Measurements from ENCODE around the gene SHTN1. TPM values are rescaled to one million over a fixed set of nuclear protein-coding genes. Genes with fewer than 3 reads are reported as not detected.

SHTN1 gene
- total RNA-seq, 5 donors from 2014 or later (not counting 1 experiment from before 2014, with no cell fraction given): 0.35 to 0.80 (median 0.44) TPM

DNA sequence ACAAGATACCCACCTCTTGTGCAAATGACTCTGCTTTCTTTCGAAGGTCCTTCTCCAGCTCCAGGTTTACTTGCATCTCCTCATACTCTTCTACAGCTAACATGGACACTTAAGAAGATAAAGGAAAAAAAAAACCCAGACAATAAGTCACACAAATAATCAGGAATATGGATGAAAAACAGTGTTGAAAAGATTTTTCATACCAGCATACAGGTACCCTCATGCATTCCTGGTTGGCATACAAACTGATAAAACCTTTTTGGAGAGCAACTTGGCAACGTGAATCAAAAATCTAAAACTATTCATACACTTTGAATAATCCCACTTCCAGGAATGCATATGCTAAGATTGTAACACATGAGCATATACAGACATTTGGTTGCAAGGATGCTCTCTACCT lies 60.1 kb downstream of the SHTN1 start:
- POLR2A ChIA-PET: no interaction called here
- no peaks in the 10 kb centered on the region for H3K9me3 ChIP-seq
- H3K4me3 ChIP-seq (ENCODE audit: control insufficient read depth in 1 of 2, extremely low read depth in 1 of 2, low read length in 1 of 2): no peak overlapping the region
- WGBS (ENCODE audit: insufficient coverage): no CpG with 5 or more reads among the region's 2 CpGs
- no peak for DNase-seq
- CTCF ChIA-PET: no interaction called here
- no peak overlapping the region for H3K27ac ChIP-seq (ENCODE audit: low read length)
- Mint-ChIP-seq H3K9me3 (no peaks in the 10 kb centered on the region), H3K27ac (no peak overlapping the region), H3K36me3 (no peaks in the 10 kb centered on the region), H3K4me3 (no peak overlapping the region), H3K4me1 (no peaks in the 10 kb centered on the region), H3K27me3 (peaks cover 2 to 8% of the 10 kb centered on the region in 2 donors)
- no peaks in the 10 kb centered on the region for H3K27me3 ChIP-seq (replicated peaks in 1 of 2; ENCODE audit: control insufficient read depth in 2 of 2, extremely low read depth in 1 of 2, insufficient read depth in 2 of 2, low read length in 1 of 2)
- H3K4me1 ChIP-seq (ENCODE audit: control insufficient read depth in 1 of 2, extremely low read depth in 1 of 2, insufficient read depth in 2 of 2, low read length in 2 of 2): no peaks in the 10 kb centered on the region
- H3K36me3 ChIP-seq (ENCODE audit: control insufficient read depth in 2 of 2, extremely low read depth in 1 of 2, insufficient read depth in 1 of 2, low read length in 1 of 2): no peaks in the 10 kb centered on the region
- ATAC-seq (replicated peaks in 1 of 4): no peak

DNA sequence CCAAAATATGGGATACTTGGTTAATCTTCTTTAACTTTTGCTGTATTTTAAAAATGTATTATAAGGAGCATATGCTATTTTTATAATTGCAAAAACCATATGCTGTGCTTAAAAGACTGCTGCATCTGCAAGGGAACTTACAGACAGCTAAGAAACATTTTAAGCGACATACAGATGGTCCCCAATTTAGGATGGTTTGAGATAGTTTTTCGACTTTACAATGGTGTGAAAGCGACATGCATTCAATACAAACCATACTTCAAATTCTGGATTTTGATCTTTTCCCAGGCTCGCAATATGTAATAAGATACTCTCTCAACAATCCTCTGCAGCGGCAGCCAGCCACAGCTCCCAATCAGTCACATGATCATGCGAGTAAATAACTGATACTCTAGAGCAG lies 73.2 kb downstream of the SHTN1 start:
- DNase-seq: no peak
- ATAC-seq (replicated peaks in 1 of 4): no peak
- H3K36me3 Mint-ChIP-seq: no peaks in the 10 kb centered on the region
- WGBS (ENCODE audit: insufficient coverage): 89% methylated on average over 3 of the region's 6 CpGs
- H3K4me3 Mint-ChIP-seq: no peak overlapping the region
- H3K4me3 ChIP-seq (ENCODE audit: control insufficient read depth in 1 of 2, extremely low read depth in 1 of 2, low read length in 1 of 2): no peak overlapping the region
- H3K4me1 Mint-ChIP-seq: no peaks in the 10 kb centered on the region
- POLR2A ChIA-PET: no interaction called here
- peaks cover 0 to 3% of the 10 kb centered on the region in 2 donors for H3K27me3 Mint-ChIP-seq
- no peaks in the 10 kb centered on the region for H3K36me3 ChIP-seq (ENCODE audit: control insufficient read depth in 2 of 2, extremely low read depth in 1 of 2, insufficient read depth in 1 of 2, low read length in 1 of 2)
- no peaks in the 10 kb centered on the region for H3K9me3 ChIP-seq
- peaks cover 3 to 9% (median 5%) of the 10 kb centered on the region in 3 donors for H3K9me3 Mint-ChIP-seq
- H3K27ac Mint-ChIP-seq: no peak overlapping the region
- CTCF ChIA-PET: interaction anchor here in 1 of 2 donors (0.6 kb wide), 1 partner anchor 1904 kb away, joined by 3 read pairs; no protein-coding TSS in a partner anchor
- no peak overlapping the region for H3K27ac ChIP-seq (ENCODE audit: low read length)
- no peaks in the 10 kb centered on the region for H3K4me1 ChIP-seq (ENCODE audit: control insufficient read depth in 1 of 2, extremely low read depth in 1 of 2, insufficient read depth in 2 of 2, low read length in 2 of 2)
- no peaks in the 10 kb centered on the region for H3K27me3 ChIP-seq (replicated peaks in 1 of 2; ENCODE audit: control insufficient read depth in 2 of 2, extremely low read depth in 1 of 2, insufficient read depth in 2 of 2, low read length in 1 of 2)

DNA sequence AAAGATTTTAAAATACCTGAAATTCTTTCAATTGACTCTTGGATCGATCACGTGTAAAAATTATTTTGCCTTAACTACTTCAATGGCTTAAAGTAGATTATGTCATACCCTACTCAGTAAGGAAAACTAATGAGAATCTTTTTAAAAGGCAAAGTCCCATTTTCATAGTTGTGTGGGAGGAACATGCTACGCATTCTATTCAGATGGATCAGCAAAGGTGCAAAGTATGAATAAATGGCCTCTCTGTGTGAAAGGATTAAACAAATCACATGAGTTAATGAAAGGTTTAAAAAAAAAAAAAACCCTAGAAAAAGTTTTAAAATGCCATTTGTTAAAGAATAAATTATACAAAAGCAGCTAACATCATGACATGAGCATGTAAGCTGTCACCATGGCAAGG lies 78.6 kb downstream of the SHTN1 start:
- H3K4me1 Mint-ChIP-seq: no peaks in the 10 kb centered on the region
- CTCF ChIA-PET: no interaction called here
- Histone ChIP-seq H3K36me3 (ENCODE audit: control insufficient read depth in 2 of 2, extremely low read depth in 1 of 2, insufficient read depth in 1 of 2, low read length in 1 of 2) (no peaks in the 10 kb centered on the region), H3K9me3 (no peaks in the 10 kb centered on the region), H3K27me3 (replicated peaks in 1 of 2; ENCODE audit: control insufficient read depth in 2 of 2, extremely low read depth in 1 of 2, insufficient read depth in 2 of 2, low read length in 1 of 2) (no peaks in the 10 kb centered on the region), H3K4me1 (ENCODE audit: control insufficient read depth in 1 of 2, extremely low read depth in 1 of 2, insufficient read depth in 2 of 2, low read length in 2 of 2) (no peaks in the 10 kb centered on the region), H3K27ac (ENCODE audit: low read length) (no peak overlapping the region), H3K4me3 (ENCODE audit: control insufficient read depth in 1 of 2, extremely low read depth in 1 of 2, low read length in 1 of 2) (no peak overlapping the region)
- H3K27ac Mint-ChIP-seq: no peak overlapping the region
- POLR2A ChIA-PET: interaction anchor here in 1 of 2 donors (0.5 kb wide), 1 partner anchor 332 kb away, joined by 7 read pairs; no protein-coding TSS in a partner anchor
- WGBS (ENCODE audit: insufficient coverage): 100% methylated on average over 1 of the region's 3 CpGs
- H3K9me3 Mint-ChIP-seq: no peaks in the 10 kb centered on the region
- ATAC-seq (replicated peaks in 1 of 4): no peak
- peaks cover 0 to 2% of the 10 kb centered on the region in 2 donors for H3K27me3 Mint-ChIP-seq
- no peak for DNase-seq
- H3K4me3 Mint-ChIP-seq: no peak overlapping the region
- no peaks in the 10 kb centered on the region for H3K36me3 Mint-ChIP-seq

DNA sequence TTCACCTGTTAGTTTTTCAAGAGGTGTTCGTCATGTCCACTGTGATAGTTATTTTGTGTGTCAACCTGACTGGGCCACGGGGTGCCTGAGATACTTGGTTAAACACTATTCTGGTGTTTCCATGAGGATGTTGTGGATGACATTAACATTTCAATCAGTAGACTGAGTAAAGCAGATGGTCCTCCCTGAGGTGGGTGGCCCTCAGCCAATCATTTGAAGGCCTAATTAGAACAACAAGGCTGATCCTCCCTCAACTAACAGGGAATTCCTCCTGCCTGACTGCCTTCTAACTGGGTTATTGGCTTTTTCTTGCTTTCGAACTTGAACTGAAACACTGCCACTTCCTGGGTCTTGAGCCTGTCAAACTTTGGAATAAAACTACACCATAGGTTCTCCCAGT lies 79.9 kb downstream of the SHTN1 start:
- H3K9me3 Mint-ChIP-seq: no peaks in the 10 kb centered on the region
- H3K4me3 ChIP-seq (ENCODE audit: control insufficient read depth in 1 of 2, extremely low read depth in 1 of 2, low read length in 1 of 2): no peak overlapping the region

DNA sequence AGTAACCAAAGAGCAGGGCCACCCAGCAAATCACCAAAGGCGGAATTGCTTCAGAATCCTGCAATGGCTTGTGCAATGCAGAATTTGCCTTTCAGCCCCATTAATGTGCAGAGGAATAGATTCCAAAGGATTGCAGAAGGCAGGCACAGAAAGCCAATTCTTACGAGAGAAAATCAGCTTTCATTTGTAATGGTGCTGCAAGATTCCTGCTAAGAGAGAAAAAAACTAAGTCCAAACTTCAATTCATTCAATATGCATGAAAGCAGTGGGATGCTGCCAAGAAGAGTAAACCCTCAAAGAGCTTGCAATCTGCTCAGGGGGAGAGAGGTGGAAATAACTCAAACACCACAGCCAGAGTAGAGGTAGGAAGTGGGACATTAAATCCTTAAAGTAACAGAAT lies 85.3 kb downstream of the SHTN1 start:
- POLR2A ChIA-PET: no interaction called here
- Mint-ChIP-seq H3K36me3 (no peaks in the 10 kb centered on the region), H3K9me3 (no peaks in the 10 kb centered on the region)

More for the DNA sequence above, 79.9 kb downstream of the SHTN1 start:
- ChIA-PET CTCF (no interaction called here), POLR2A (no interaction called here)
- Histone ChIP-seq H3K36me3 (ENCODE audit: control insufficient read depth in 2 of 2, extremely low read depth in 1 of 2, insufficient read depth in 1 of 2, low read length in 1 of 2) (no peaks in the 10 kb centered on the region), H3K27ac (ENCODE audit: low read length) (no peak overlapping the region), H3K9me3 (no peaks in the 10 kb centered on the region), H3K4me1 (ENCODE audit: control insufficient read depth in 1 of 2, extremely low read depth in 1 of 2, insufficient read depth in 2 of 2, low read length in 2 of 2) (no peaks in the 10 kb centered on the region), H3K27me3 (replicated peaks in 1 of 2; ENCODE audit: control insufficient read depth in 2 of 2, extremely low read depth in 1 of 2, insufficient read depth in 2 of 2, low read length in 1 of 2) (no peaks in the 10 kb centered on the region)
- no peak for ATAC-seq (replicated peaks in 1 of 4)
- H3K4me1 Mint-ChIP-seq: no peaks in the 10 kb centered on the region
- H3K27me3 Mint-ChIP-seq: peaks cover 2 to 3% of the 10 kb centered on the region in 2 donors
- H3K4me3 Mint-ChIP-seq: no peak overlapping the region
- 90% methylated on average over 1 of the region's 3 CpGs for WGBS (ENCODE audit: insufficient coverage)
- H3K36me3 Mint-ChIP-seq: no peaks in the 10 kb centered on the region
- H3K27ac Mint-ChIP-seq: no peak overlapping the region
- DNase-seq: no peak

DNA sequence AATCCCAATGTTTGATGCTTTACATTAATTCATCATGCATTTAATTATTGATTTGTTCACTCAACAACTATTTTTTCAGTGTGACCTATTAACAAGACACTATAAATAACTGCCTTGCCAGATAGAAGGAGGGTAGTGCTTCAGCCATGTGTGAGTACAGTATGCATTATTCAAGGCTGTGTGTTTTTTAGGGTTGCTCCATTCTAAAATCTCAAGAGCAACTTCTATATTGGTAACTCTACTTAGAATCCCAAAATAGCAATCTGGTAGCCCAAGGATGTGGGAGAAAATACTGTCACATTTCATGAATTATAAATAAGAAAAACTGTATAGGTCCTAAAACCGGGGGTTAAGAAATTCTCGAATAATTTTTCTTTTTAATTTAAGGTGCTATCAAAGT lies 85.8 kb downstream of the SHTN1 start:
- no peaks in the 10 kb centered on the region for H3K36me3 Mint-ChIP-seq
- Histone ChIP-seq H3K36me3 (ENCODE audit: control insufficient read depth in 2 of 2, extremely low read depth in 1 of 2, insufficient read depth in 1 of 2, low read length in 1 of 2) (no peaks in the 10 kb centered on the region), H3K4me3 (ENCODE audit: control insufficient read depth in 1 of 2, extremely low read depth in 1 of 2, low read length in 1 of 2) (no peak overlapping the region), H3K9me3 (no peaks in the 10 kb centered on the region), H3K27me3 (replicated peaks in 1 of 2; ENCODE audit: control insufficient read depth in 2 of 2, extremely low read depth in 1 of 2, insufficient read depth in 2 of 2, low read length in 1 of 2) (no peaks in the 10 kb centered on the region), H3K4me1 (ENCODE audit: control insufficient read depth in 1 of 2, extremely low read depth in 1 of 2, insufficient read depth in 2 of 2, low read length in 2 of 2) (no peaks in the 10 kb centered on the region), H3K27ac (ENCODE audit: low read length) (no peak overlapping the region)
- peaks cover 0 to 3% of the 10 kb centered on the region in 2 donors for H3K27me3 Mint-ChIP-seq
- H3K4me3 Mint-ChIP-seq: no peak overlapping the region
- H3K4me1 Mint-ChIP-seq: no peaks in the 10 kb centered on the region
- WGBS (ENCODE audit: insufficient coverage): no CpG with 5 or more reads among the region's 2 CpGs
- no peak for ATAC-seq (replicated peaks in 1 of 4)
- CTCF ChIA-PET: no interaction called here
- POLR2A ChIA-PET: no interaction called here
- no peak for DNase-seq
- H3K9me3 Mint-ChIP-seq: no peaks in the 10 kb centered on the region
- no peak overlapping the region for H3K27ac Mint-ChIP-seq

More for the DNA sequence above, 85.3 kb downstream of the SHTN1 start:
- no peak for DNase-seq
- H3K4me1 ChIP-seq (ENCODE audit: control insufficient read depth in 1 of 2, extremely low read depth in 1 of 2, insufficient read depth in 2 of 2, low read length in 2 of 2): no peaks in the 10 kb centered on the region
- H3K9me3 ChIP-seq: no peaks in the 10 kb centered on the region
- CTCF ChIA-PET: no interaction called here
- no peak overlapping the region for H3K27ac ChIP-seq (ENCODE audit: low read length)
- WGBS (ENCODE audit: insufficient coverage): 60% methylated on average over 1 of the region's 2 CpGs
- H3K36me3 ChIP-seq (ENCODE audit: control insufficient read depth in 2 of 2, extremely low read depth in 1 of 2, insufficient read depth in 1 of 2, low read length in 1 of 2): no peaks in the 10 kb centered on the region
- H3K27me3 Mint-ChIP-seq: peaks cover 0 to 3% of the 10 kb centered on the region in 2 donors
- no peaks in the 10 kb centered on the region for H3K4me1 Mint-ChIP-seq
- no peaks in the 10 kb centered on the region for H3K27me3 ChIP-seq (replicated peaks in 1 of 2; ENCODE audit: control insufficient read depth in 2 of 2, extremely low read depth in 1 of 2, insufficient read depth in 2 of 2, low read length in 1 of 2)
- ATAC-seq (replicated peaks in 1 of 4): no peak
- H3K27ac Mint-ChIP-seq: no peak overlapping the region
- H3K4me3 Mint-ChIP-seq: no peak overlapping the region
- no peak overlapping the region for H3K4me3 ChIP-seq (ENCODE audit: control insufficient read depth in 1 of 2, extremely low read depth in 1 of 2, low read length in 1 of 2)

DNA sequence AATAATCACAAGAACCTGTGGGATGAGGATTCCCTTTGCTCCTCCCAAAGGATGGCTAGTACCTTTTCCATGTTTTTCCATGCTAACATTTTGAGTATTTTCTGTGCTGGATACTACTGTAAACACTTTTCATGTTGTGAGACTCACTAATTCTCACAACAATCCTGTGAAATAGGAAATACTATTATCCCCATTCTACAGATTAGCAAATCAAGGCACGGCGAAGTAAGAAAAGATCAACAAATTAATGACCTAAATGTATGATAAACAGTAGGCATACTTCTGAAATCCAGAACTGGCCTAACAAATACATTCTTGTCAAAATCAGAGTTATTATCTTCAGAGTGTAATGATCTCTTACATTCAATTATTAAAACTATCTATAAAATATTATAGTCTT lies 86.4 kb downstream of the SHTN1 start:
- no CpG with 5 or more reads among the region's 2 CpGs for WGBS (ENCODE audit: insufficient coverage)
- Mint-ChIP-seq H3K9me3 (no peaks in the 10 kb centered on the region), H3K36me3 (no peaks in the 10 kb centered on the region), H3K4me3 (no peak overlapping the region), H3K4me1 (no peaks in the 10 kb centered on the region), H3K27ac (no peak overlapping the region), H3K27me3 (peaks cover 0 to 3% of the 10 kb centered on the region in 2 donors)
- ATAC-seq (replicated peaks in 1 of 4) (no peak), DNase-seq (no peak)
- Histone ChIP-seq H3K27ac (ENCODE audit: low read length) (no peak overlapping the region), H3K27me3 (replicated peaks in 1 of 2; ENCODE audit: control insufficient read depth in 2 of 2, extremely low read depth in 1 of 2, insufficient read depth in 2 of 2, low read length in 1 of 2) (no peaks in the 10 kb centered on the region), H3K36me3 (ENCODE audit: control insufficient read depth in 2 of 2, extremely low read depth in 1 of 2, insufficient read depth in 1 of 2, low read length in 1 of 2) (no peaks in the 10 kb centered on the region), H3K4me3 (ENCODE audit: control insufficient read depth in 1 of 2, extremely low read depth in 1 of 2, low read length in 1 of 2) (no peak overlapping the region), H3K9me3 (no peaks in the 10 kb centered on the region), H3K4me1 (ENCODE audit: control insufficient read depth in 1 of 2, extremely low read depth in 1 of 2, insufficient read depth in 2 of 2, low read length in 2 of 2) (no peaks in the 10 kb centered on the region)
- CTCF ChIA-PET: no interaction called here
- POLR2A ChIA-PET: no interaction called here

Measured in T-cell (primary cell).